ENCODE results near the gene PLCD3.
A peak's percentile ranks its signal among the peaks of the same experiment; 100 is the strongest.
"Not testable (repeated sequence)": the region's sequence is repeated elsewhere in the genome, so short reads cannot be mapped to it uniquely, and the experiment has no call there.

Gene PLCD3

GRCh38 chr17:45135192-45135977, 3.1 kb upstream of the PLCD3 start, which contains the start of gene ACBD4:
TSS of gene ACBD4 (plus strand) at chr17:45135687. CDS start at chr17:45136145, 458 bp downstream.
- peak; percentile 94 for DNase-seq (ENCODE audit: low spot score)

GRCh38 chr17:45132572-45133463, 503 bp upstream of the PLCD3 start:
- DNase-seq (ENCODE audit: low spot score), result peak; percentile 78

DNA sequence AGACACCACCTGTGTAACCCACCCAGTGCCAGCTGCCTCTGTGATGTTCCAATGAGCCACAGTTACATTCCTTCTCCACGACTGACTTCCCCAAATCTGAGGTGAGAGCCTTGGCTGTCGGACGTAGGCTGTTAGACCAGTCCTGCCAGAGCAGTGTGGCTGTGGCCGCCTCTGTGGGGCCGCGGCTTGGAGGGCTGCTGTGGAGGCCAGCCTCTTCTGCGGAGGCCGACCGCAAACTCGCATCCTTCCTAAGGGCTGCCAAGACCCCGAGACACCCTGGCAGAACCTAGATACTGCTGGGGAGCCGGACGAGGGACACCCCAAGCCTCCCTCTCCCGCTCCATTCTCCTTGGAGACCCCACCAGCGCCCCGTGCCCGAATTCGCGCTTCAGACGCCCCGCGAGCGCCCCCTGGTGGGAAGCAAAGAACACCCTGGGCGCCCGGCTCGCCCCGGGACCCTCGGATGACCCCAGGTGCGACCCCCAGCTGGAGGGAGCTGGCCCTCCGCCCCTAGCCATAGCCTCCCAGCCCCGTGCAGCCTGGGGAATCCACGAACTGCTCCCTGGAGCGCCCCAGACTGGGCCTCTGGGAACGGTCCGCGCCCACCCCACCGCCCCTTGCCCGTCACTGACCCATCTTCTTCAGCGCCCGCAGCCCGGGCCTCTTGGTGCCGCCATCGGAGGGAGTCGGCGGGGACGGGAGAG, 547 bp downstream of the PLCD3 start:
- DNase-seq (ENCODE audit: low spot score), result peak; percentile 86

- no peak for DNase-seq (ENCODE audit: low spot score)
Observed at GRCh38 chr17:45130681-45131615, 1.4 kb downstream of the PLCD3 start.

GRCh38 chr17:45129940-45130680, 2.2 kb downstream of the PLCD3 start:
- DNase-seq (ENCODE audit: low spot score), result no peak

GRCh38 chr17:45129426-45129939, 2.8 kb downstream of the PLCD3 start:
- peak; percentile 6 for DNase-seq (ENCODE audit: low spot score)

GRCh38 chr17:45128989-45129388, 3.3 kb downstream of the PLCD3 start:
- DNase-seq (ENCODE audit: low spot score), result no peak

DNA sequence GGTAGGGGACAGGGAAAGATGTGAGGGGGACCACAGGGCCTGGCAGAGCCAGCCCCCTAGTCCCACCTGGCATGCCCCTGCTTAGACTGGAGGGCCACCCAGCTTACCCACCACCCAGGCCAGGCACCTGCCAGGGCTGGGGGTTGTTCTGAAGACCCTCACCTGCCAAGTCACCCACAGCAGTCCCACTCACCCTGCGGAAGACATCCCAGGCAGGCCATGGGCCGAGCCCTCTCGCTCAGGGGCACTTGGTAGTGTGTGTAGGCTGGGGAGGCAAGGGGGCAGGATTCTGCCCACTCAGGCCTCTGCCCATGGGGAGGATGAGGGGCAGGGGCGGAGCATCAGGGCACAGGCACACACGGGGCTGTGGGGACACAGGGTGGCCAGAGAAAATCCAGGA, 4.0 kb downstream of the PLCD3 start:
- no peak for DNase-seq (ENCODE audit: low spot score)

- peak; percentile 26 for DNase-seq (ENCODE audit: low spot score)
Observed at GRCh38 chr17:45127548-45128300, 4.6 kb downstream of the PLCD3 start.

GRCh38 chr17:45127207-45127547, 5.1 kb downstream of the PLCD3 start:
- DNase-seq (ENCODE audit: low spot score), result no peak

- no peak for DNase-seq (ENCODE audit: low spot score)
Observed at GRCh38 chr17:45125509-45125908, 6.8 kb downstream of the PLCD3 start.

DNA sequence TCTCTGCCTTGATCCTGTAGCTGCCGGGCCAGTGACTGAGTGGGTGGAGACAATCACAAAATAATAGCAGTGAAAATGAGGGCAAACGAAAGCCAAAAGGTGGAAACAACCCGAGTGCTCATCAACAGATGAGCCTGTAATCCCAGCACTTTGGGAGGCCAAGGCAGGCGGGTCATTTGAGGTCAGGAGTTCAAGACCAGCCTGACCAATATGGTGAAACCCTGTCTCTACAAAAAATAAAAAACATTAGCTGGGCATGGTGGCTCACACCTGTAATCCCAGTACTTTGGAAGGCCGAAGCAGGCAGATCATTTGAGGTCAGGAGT, 7.6 kb downstream of the PLCD3 start:
- DNase-seq (ENCODE audit: low spot score), result not testable (repeated sequence)

DNA sequence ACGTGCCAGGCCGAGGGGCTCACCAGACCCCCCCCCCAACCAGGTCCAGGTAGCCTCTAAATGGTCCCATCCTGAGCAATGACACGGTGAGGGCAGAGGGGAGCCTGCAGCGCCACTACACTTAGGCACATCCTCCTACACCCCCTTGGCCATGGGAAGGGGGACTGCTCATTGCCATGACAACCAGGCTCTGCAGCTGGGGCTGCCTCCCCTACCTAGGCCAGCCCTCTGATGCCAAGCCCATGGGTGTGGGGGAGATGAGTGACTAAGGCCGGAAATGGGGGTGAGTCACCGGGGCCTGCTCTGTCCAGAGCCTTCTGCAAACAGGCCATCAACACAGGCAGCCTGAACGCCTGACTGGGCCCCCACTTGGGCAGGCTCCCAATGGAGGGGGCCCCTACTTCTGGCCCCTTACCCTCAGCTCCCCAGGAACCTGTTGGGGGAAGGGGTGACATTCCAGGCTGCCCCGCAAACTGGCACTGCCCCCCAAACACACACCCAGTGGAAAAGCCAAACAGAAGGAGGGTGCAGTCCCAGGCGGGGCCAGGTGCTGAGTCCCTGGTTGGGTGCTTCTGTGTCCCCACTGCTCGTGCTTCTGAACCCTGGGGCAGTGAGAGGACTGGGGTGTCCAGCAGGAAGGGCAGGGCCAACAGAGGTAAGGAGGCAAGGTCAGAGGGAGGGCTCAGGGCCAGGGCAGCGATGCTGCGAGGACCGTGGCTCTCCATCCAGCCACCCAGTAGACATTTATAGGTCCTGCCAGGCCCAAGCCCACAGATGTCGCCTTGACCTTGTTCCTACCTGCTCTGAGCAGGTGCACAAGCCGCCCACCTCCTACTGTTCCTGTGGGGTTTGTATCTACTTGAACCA, 8.2 kb downstream of the PLCD3 start:
- DNase-seq (ENCODE audit: low spot score), result peak; percentile 58

DNA sequence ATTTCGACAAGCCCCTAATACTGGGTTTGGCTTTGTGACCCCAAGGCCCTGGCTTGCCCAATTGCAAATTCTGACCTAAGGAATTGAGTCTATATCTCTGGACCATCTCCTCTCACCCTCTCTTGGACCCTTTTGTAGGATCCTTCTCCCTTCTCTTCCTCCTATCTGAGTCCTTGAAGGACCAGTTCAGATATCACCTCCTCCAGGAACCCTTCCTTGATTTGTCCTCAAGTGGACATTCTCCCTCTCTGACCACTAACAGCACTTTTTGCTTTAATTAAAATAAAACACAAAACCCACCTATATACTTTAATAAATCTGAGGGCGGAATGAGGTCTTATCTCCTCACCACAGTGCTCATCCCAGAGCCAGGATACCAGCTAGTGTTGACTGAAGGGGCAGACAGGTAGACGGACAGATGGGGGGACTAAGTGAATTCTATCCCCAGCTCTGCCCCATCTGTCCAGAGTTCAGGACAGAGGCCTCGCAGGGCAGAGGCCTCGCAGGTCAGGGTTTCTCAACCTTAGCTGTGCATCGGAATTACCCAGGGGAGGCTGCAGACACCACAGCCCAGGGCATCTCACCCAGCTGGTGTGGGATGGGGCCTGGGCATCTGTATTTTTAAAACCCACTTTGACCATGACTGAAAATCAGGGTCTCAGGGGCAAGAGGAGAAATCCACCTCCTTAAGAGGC, 9.1 kb downstream of the PLCD3 start:
- DNase-seq (ENCODE audit: low spot score), result no peak

- DNase-seq (ENCODE audit: low spot score), result no peak
Observed at GRCh38 chr17:45121055-45121454, 11.3 kb downstream of the PLCD3 start.

- no peak for DNase-seq (ENCODE audit: low spot score)
Observed at GRCh38 chr17:45120558-45120957, 11.8 kb downstream of the PLCD3 start.

DNA sequence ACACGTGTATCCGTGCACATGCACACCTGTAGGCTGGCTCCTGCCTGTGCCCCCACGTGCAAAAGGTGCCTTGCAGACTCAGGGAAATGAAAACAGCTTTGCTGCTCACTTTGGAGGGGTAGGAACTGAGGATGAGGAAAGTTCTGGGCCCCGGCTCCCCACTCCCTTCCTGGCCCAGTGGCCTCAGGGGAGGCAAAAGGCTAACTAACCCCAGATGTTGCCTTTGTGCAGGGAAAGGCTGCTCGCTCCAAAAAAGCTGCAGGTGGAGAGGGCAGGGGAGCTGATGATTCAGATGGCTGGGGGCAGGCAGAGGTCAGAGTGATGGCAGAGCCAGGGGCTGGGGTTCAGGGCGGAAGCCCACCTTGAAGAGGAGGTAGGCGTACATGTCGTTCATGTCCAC, 12.4 kb downstream of the PLCD3 start:
- DNase-seq (ENCODE audit: low spot score), result no peak

DNA sequence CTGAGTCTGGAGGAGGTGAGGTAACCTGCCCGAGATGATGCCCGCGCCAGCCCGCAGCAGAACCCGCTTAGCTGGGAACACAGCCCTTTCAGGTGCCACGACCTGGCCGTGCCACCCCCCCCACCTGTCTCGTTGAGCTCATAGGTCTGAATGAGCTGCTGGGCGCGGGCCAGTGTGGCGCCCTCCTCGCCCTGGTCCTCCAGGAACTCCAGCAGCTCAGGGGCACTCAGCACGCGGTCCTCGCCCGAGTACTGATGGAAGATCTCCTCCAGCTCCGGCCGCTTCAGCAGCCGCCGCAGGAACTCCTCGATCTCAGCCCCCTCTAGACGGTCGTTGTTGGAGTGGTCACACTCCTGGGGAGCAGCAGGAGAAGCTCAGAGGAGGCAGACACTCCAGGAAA, 13.6 kb downstream of the PLCD3 start:
- DNase-seq (ENCODE audit: low spot score), result no peak
